Karpas-422 (cell line): Measurements from ENCODE around the gene ROR1. TPM values are rescaled to one million over a fixed set of nuclear protein-coding genes. Genes with fewer than 3 reads are reported as not detected.

Experiments
- DNase-seq: peaks from one replicate; pipeline ENCODE4 v3.0.0-alpha.2; 2015
- H2AFZ ChIP-seq: fragments of 200-600 bp; sonication (generic); 2 replicates; pipeline ENCODE4 v1.6.1; 2014; ENCODE audit warnings: antibody characterized with exemption, low read length, mixed read lengths
- H3K27ac ChIP-seq: fragments of 200-600 bp; sonication (generic); 2 replicates; pipeline ENCODE4 v1.5.1; 2014; ENCODE audit warnings: mild to moderate bottlenecking, low read length, moderate library complexity
- H3K27me3 ChIP-seq: fragments of 200-600 bp; sonication (generic); 2 replicates; pipeline ENCODE4 v1.6.1; 2014; ENCODE audit warnings: low read length, mixed read lengths
- H3K36me3 ChIP-seq: fragments of 200-600 bp; sonication (generic); 2 replicates; pipeline ENCODE4 v1.6.1; 2014; ENCODE audit warnings: low read length, mixed read lengths; ENCODE audit not compliant: insufficient read depth
- H3K4me1 ChIP-seq: fragments of 200-600 bp; sonication (generic); 2 replicates; pipeline ENCODE4 v1.6.1; 2014; ENCODE audit warnings: mild to moderate bottlenecking, low read length, mixed read lengths
- H3K4me2 ChIP-seq: fragments of 200-600 bp; sonication (generic); 2 replicates; pipeline ENCODE4 v1.6.1; 2014; ENCODE audit warnings: low read length, low read depth, mild to moderate bottlenecking; ENCODE audit not compliant: poor library complexity, severe bottlenecking
- H3K4me3 ChIP-seq: fragments of 200-600 bp; sonication (generic); 2 replicates; pipeline ENCODE4 v1.5.1; 2014; ENCODE audit warnings: mild to moderate bottlenecking, antibody characterized with exemption, low read length, mixed read lengths
- H3K79me2 ChIP-seq: fragments of 200-600 bp; sonication (generic); 2 replicates; pipeline ENCODE4 v1.6.1; 2014; ENCODE audit warnings: mild to moderate bottlenecking, low read length, mixed read lengths
- H3K9ac ChIP-seq: fragments of 200-600 bp; sonication (generic); 2 replicates; pipeline ENCODE4 v1.6.0; 2014; ENCODE audit warnings: low read length
- H3K9me2 ChIP-seq: fragments of 200-600 bp; sonication (generic), shearing (Covaris generic); replicated peaks from 2 replicates; pipeline ENCODE4 v1.6.0; 2014; ENCODE audit warnings: mild to moderate bottlenecking, low read length, moderate library complexity; ENCODE audit not compliant: insufficient read depth
- H3K9me3 ChIP-seq: fragments of 300-700, 200-600 bp; sonication (generic); 2 replicates; pipeline ENCODE4 v1.6.1; 2014; ENCODE audit warnings: low read length, mixed read lengths
- H4K20me1 ChIP-seq: fragments of 200-600 bp; sonication (generic); 2 replicates; pipeline ENCODE4 v1.6.1; 2014; ENCODE audit warnings: mild to moderate bottlenecking, antibody characterized with exemption, low read length, low read depth; ENCODE audit not compliant: insufficient read depth
- total RNA-seq: library from RNA; depleted of rRNA; stranded (reverse); fragments of >200 nt; shearing (Covaris generic); gene quantifications from 2 replicates; pipeline ENCODE4 v1.2.3, GENCODE V29; 2014; ENCODE audit warnings: low replicate concordance

ROR1 gene
- total RNA-seq, 1 experiment from 2014 or later: not detected

DNA sequence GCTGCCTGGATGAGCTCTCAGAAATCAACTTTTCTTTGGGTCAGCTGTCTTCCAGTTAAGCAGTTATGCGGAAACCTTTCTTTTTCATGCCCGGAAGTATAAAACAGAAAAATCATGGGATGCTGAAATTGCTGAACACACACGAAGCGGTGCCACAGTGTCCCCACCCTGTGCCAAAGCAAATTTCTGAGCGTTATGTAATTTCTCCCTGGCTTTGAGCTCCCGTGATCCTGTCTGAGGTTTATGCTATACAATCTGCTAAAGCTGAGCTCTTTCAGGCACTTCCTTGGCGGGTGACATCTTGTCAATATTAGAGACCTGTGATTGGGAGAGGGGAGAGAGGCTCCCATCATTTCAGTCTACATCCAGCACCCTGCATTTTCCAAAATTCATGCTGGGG is 201.7 kb downstream of the ROR1 start:
- Histone ChIP-seq H3K79me2 (no peaks in the 10 kb centered on the region), H3K4me1 (no peaks in the 10 kb centered on the region), H3K4me2 (no peak overlapping the region), H3K36me3 (no peaks in the 10 kb centered on the region), H3K4me3 (no peak overlapping the region), H3K9ac (no peak overlapping the region), H2AFZ (no peak overlapping the region), H3K9me2 (no peaks in the 10 kb centered on the region), H3K27ac (no peak overlapping the region), H3K27me3 (no peaks in the 10 kb centered on the region), H4K20me1 (no peaks in the 10 kb centered on the region), H3K9me3 (no peaks in the 10 kb centered on the region)
- DNase-seq: no peak

DNA sequence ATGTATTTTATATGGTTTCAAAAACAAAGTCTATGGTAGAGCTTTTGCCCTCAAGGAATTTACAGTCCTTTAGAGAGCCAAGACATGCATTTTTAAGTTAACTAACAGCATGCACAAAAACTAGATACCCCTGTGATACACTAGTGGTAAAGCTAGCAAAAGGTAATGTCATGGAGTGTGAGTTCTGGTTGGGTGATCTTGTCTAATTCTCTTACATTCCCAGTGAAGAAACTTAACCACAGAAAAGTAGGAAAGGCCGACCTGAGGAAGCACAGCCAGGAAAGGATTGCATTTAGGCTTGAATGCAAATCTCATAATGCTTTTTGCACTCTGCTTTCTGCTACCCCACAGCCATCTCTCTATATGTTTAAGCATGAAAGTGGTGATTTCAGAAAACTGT is 202.2 kb downstream of the ROR1 start:
- H3K27me3 ChIP-seq: no peaks in the 10 kb centered on the region
- no peaks in the 10 kb centered on the region for H3K9me3 ChIP-seq
- no peaks in the 10 kb centered on the region for H3K4me1 ChIP-seq
- no peak overlapping the region for H2AFZ ChIP-seq
- H3K4me3 ChIP-seq: no peak overlapping the region
- no peak overlapping the region for H3K9ac ChIP-seq
- no peak overlapping the region for H3K4me2 ChIP-seq
- DNase-seq: no peak
- no peaks in the 10 kb centered on the region for H3K9me2 ChIP-seq
- no peak overlapping the region for H3K27ac ChIP-seq
- no peaks in the 10 kb centered on the region for H3K36me3 ChIP-seq
- H3K79me2 ChIP-seq: no peaks in the 10 kb centered on the region
- no peaks in the 10 kb centered on the region for H4K20me1 ChIP-seq

DNA sequence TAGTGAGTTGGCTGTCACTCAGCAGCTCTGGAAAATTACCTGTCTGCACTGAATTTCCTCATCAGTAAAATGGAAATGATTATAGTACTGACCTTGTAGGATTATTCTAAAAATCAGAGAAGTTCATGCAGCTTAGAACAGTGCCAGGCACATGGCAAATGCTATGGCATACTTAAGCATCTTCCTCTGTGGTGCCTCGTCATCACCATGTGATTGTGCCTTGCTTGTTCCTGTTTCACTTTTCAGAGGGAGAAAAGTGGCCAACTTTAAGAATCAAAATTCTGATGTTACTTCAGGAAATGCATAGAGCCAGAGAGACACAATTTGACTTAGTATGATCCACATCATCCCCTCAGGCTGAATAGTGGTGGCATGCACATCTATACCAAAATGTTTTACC is 203.6 kb downstream of the ROR1 start:
- no peaks in the 10 kb centered on the region for H3K9me3 ChIP-seq
- H3K27me3 ChIP-seq: no peaks in the 10 kb centered on the region
- no peak overlapping the region for H3K4me3 ChIP-seq
- no peaks in the 10 kb centered on the region for H3K36me3 ChIP-seq
- DNase-seq: no peak
- H3K4me2 ChIP-seq: no peak overlapping the region
- no peak overlapping the region for H3K27ac ChIP-seq
- H3K4me1 ChIP-seq: no peaks in the 10 kb centered on the region
- no peaks in the 10 kb centered on the region for H3K79me2 ChIP-seq
- H3K9ac ChIP-seq: no peak overlapping the region
- H2AFZ ChIP-seq: no peak overlapping the region
- no peaks in the 10 kb centered on the region for H3K9me2 ChIP-seq
- no peaks in the 10 kb centered on the region for H4K20me1 ChIP-seq

DNA sequence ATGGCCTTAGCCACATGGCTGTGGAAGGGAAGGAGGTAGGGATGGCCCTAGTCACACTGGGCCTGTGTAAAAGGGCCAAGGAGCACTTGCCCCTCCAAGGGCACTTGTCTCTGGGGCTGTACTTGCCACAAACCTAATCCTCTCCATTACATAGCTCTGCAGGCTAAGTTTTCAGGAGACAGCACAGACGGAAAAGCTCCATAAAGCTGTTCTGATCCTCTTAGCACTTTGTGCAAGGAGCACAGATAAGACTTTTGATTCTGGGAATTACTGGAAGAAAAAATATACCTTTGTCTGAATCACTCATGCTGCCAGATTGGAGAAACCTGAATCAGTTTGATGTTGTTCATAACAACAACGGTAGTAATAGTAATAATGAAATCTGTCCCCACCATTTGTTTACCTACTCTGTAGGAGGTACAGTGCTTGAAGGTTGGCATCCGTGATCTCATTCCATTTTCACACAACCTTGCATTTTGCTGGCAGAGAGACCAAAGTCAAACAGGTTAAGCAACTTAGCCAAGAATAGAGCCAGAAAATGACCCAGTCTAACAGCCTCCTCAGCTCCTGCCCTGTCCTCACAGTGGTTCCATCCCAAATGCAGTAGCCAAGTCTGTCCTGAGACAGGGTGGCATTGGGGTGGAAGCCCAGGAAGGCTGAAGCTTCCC is 207.1 kb downstream of the ROR1 start:
- Histone ChIP-seq H2AFZ (no peak overlapping the region), H3K9me3 (no peaks in the 10 kb centered on the region), H3K9ac (no peak overlapping the region), H3K27ac (no peak overlapping the region), H3K4me1 (no peaks in the 10 kb centered on the region), H3K36me3 (no peaks in the 10 kb centered on the region), H3K79me2 (no peaks in the 10 kb centered on the region), H3K4me3 (no peak overlapping the region), H3K27me3 (no peaks in the 10 kb centered on the region), H4K20me1 (no peaks in the 10 kb centered on the region), H3K4me2 (no peak overlapping the region), H3K9me2 (no peaks in the 10 kb centered on the region)
- no peak for DNase-seq

DNA sequence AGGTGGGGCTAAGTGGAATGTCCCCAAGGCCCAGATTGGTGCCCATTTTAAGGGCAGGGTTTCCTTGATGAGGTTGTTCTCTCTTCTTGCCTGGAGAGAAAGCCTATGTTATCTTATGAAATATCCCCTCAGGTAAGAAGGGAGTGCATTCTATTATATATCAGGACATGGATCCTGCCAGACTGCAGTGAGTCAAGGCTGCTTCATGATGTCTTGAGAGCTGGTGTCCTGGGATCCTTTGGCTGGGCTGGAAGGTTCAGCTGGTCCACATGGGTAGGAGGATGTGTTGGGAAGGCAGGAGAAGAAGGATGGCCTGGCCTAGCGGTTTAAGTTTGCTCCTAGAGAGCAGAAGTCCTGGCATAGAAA is 207.6 kb downstream of the ROR1 start:
- no peak for DNase-seq
- Histone ChIP-seq H3K9ac (no peak overlapping the region), H3K9me2 (no peaks in the 10 kb centered on the region), H3K27me3 (no peaks in the 10 kb centered on the region), H3K79me2 (no peaks in the 10 kb centered on the region), H3K36me3 (no peaks in the 10 kb centered on the region), H2AFZ (no peak overlapping the region), H3K27ac (no peak overlapping the region), H3K4me1 (no peaks in the 10 kb centered on the region), H3K4me3 (no peak overlapping the region), H3K9me3 (no peaks in the 10 kb centered on the region), H4K20me1 (no peaks in the 10 kb centered on the region), H3K4me2 (no peak overlapping the region)

DNA sequence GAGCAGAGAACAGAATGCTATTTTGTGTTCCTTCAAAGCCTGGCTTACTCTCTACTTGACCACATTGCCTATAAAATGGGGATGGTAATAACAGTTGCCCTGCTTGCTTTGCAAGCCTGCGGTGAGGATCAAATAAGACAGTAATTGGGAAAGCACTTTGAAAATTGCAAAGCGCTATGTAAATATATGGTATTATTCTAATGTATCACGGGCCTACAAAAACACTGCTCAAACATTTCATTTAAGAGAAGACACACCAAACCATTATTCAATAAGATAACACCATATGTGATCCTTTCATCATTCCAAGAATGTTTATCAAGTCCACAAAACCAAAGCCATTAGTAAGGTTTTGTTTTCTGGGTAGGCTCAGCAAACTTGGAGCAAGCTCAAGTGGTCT is 208.4 kb downstream of the ROR1 start:
- no peaks in the 10 kb centered on the region for H3K79me2 ChIP-seq
- no peak overlapping the region for H3K4me3 ChIP-seq
- no peaks in the 10 kb centered on the region for H3K27me3 ChIP-seq
- no peaks in the 10 kb centered on the region for H3K9me2 ChIP-seq
- DNase-seq: no peak
- H3K27ac ChIP-seq: no peak overlapping the region
- H4K20me1 ChIP-seq: no peaks in the 10 kb centered on the region
- no peak overlapping the region for H3K9ac ChIP-seq
- H3K4me1 ChIP-seq: no peaks in the 10 kb centered on the region
- H3K4me2 ChIP-seq: no peak overlapping the region
- no peak overlapping the region for H2AFZ ChIP-seq
- H3K36me3 ChIP-seq: no peaks in the 10 kb centered on the region
- no peaks in the 10 kb centered on the region for H3K9me3 ChIP-seq

DNA sequence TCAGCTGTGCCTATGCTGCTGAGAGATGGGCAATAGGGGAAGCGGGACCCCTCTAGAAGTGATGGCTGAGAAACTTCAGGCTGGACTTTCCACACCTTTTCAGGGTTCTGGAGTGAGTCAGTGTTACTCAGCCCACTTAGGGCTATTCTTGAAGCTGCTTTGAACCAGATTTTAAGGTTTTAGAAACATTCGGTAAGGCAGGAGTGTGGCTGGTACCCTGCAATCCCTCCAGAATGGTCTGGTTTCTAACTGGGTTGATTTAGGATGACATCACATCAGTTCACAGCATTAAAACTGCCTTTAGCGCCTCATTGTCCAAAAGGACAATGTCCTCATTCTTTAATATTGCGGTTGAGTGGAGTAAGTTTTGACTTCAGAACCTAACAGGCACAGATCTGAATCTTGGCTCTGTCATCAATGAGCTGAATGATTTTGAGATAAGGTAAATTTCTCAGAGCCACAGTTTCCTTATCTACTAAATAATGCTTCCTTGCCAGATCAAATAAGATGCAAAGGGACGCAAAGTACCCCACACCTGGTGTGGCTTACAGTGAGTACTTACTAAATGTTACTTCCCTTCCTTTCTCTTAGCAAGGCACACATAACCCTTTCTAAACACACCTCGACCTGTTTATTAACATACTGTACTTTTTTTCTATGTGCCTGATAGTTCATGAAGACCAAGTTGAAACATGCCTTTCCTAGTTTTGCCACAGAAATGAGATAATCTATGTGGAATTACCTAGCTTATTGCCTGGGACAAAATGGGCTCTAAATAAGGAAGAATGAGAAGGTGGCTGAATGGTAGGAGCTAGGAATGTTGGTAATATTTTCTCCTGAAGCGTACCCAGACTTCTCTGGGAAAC is 209.8 kb downstream of the ROR1 start:
- H3K9ac ChIP-seq: no peak overlapping the region
- no peaks in the 10 kb centered on the region for H3K9me2 ChIP-seq
- H3K27ac ChIP-seq: no peak overlapping the region
- no peak overlapping the region for H2AFZ ChIP-seq
- no peak overlapping the region for H3K4me3 ChIP-seq
- H4K20me1 ChIP-seq: no peaks in the 10 kb centered on the region
- no peak overlapping the region for H3K4me2 ChIP-seq
- H3K27me3 ChIP-seq: no peaks in the 10 kb centered on the region
- no peaks in the 10 kb centered on the region for H3K9me3 ChIP-seq
- no peaks in the 10 kb centered on the region for H3K79me2 ChIP-seq
- no peaks in the 10 kb centered on the region for H3K4me1 ChIP-seq
- H3K36me3 ChIP-seq: no peaks in the 10 kb centered on the region
- no peak for DNase-seq

DNA sequence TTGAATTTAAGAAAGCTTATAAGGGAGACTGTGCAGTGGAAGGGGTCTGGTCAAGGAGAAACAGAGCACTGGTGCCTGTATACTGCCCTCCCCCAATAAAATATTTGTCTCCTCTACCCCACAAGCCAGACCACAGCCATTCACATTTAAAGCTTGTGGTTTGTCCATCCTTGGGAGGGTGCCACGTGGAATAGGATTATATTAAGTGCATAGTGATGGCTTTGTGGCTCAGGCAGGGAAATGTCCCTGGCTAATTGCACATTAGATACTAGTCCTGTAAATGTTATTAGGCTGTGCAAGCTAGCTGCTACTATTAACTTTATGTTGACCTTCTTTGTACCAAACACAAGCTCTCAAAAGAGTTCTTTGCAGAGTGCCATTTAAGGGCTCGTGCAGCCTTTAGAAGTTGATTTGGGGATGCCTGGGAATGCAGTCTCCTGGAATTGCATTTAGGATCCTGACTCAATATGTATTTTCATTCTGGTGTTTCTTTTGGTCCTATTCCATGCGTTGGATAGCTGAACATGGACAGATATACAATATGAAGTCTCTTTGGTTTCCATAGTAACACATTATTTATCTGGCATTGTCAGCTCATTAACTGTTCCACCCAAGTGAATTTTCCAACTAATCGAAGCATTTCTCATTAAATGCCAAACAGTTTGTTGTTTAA is 210.6 kb downstream of the ROR1 start:
- H3K4me2 ChIP-seq: no peak overlapping the region
- no peaks in the 10 kb centered on the region for H4K20me1 ChIP-seq
- H3K4me1 ChIP-seq: no peaks in the 10 kb centered on the region
- H3K27me3 ChIP-seq: no peaks in the 10 kb centered on the region
- H3K9ac ChIP-seq: no peak overlapping the region
- H3K79me2 ChIP-seq: no peaks in the 10 kb centered on the region
- no peaks in the 10 kb centered on the region for H3K36me3 ChIP-seq
- H3K9me2 ChIP-seq: no peaks in the 10 kb centered on the region
- no peak for DNase-seq
- H2AFZ ChIP-seq: no peak overlapping the region
- no peak overlapping the region for H3K4me3 ChIP-seq
- H3K9me3 ChIP-seq: no peaks in the 10 kb centered on the region
- H3K27ac ChIP-seq: no peak overlapping the region
